ENCODE measurements around the gene GPHN.

DNA sequence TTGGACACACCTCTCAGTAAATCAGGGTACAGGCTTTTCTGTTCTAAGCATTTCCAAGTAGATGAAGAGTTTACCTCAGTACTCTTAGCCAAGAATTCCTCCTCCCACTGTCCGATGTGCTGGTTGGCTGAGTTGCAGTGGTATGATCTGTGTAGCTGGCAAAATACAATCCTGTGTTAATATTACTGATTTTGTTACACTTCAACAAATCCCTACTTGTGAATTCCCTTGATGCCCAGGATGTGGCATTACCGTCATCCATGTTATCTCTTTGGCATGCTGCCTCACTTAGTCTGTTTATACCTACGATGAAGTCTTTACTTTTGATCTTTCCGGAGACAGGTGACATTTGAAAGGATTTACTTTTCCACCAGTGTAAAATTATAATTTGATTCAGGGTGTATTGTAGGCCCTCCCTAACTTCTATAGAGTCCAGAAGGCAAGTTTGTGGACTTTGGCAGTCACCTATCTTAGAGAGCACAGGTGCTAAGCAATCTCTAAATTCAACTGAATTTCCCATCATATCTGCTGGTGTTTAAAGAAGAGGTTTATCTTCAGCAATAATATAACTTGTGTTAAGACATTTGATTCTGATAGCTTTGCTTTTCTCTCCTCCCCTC is 11.6 kb upstream of the GPHN start:
- TF ChIP-seq CTCF (IDR thresholded peaks at IDR 0.05) (no peak), POLR2AphosphoS5 (IDR thresholded peaks at IDR 0.05) (no peak), POLR2A (IDR thresholded peaks at IDR 0.05) (no peak)
